ENCODE results near the gene SSH3.
"Not testable (repeated sequence)": the region's sequence is repeated elsewhere in the genome, so short reads cannot be mapped to it uniquely, and the experiment has no call there.

SSH3 gene, protein sequence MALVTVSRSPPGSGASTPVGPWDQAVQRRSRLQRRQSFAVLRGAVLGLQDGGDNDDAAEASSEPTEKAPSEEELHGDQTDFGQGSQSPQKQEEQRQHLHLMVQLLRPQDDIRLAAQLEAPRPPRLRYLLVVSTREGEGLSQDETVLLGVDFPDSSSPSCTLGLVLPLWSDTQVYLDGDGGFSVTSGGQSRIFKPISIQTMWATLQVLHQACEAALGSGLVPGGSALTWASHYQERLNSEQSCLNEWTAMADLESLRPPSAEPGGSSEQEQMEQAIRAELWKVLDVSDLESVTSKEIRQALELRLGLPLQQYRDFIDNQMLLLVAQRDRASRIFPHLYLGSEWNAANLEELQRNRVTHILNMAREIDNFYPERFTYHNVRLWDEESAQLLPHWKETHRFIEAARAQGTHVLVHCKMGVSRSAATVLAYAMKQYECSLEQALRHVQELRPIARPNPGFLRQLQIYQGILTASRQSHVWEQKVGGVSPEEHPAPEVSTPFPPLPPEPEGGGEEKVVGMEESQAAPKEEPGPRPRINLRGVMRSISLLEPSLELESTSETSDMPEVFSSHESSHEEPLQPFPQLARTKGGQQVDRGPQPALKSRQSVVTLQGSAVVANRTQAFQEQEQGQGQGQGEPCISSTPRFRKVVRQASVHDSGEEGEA

DNA sequence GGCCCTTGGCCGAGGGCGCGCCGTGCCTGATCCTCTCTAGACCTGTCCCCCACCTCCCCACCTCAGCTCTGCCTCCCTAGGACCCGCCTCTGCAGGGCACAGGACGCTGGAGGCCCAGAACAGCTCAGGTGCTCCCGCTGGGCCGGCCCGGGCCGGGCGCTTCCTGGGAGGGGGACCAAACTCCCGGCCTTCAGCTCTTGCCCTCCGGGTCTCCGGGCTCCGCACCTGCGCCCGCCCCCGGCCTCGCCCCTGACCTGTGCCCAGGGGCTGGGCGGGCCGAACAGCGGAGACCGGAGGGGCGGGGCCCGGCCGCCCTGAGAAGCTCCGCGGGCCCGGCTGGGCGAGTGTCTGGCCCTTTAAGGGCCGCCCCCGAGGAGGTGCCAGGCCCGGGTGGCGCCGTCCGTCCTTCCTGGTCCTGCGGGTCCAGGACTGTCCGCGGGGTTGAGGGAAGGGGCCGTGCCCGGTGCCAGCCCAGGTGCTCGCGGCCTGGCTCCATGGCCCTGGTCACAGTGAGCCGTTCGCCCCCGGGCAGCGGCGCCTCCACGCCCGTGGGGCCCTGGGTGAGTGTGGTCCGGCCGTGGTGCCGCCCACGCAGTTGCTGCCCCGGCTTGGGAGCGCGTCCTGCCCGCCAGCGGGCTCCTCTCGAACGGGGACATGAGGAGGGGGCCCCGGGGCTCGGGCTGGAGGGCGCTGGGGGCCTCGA lies at the start of gene SSH3:
Gene SSH3 (plus strand): TSS at position 399 of the 703 bp plus-strand sequence. CDS start 96 bp downstream, at position 495.
- DNase-seq (ENCODE audit: low read depth): peak; percentile 34

DNA sequence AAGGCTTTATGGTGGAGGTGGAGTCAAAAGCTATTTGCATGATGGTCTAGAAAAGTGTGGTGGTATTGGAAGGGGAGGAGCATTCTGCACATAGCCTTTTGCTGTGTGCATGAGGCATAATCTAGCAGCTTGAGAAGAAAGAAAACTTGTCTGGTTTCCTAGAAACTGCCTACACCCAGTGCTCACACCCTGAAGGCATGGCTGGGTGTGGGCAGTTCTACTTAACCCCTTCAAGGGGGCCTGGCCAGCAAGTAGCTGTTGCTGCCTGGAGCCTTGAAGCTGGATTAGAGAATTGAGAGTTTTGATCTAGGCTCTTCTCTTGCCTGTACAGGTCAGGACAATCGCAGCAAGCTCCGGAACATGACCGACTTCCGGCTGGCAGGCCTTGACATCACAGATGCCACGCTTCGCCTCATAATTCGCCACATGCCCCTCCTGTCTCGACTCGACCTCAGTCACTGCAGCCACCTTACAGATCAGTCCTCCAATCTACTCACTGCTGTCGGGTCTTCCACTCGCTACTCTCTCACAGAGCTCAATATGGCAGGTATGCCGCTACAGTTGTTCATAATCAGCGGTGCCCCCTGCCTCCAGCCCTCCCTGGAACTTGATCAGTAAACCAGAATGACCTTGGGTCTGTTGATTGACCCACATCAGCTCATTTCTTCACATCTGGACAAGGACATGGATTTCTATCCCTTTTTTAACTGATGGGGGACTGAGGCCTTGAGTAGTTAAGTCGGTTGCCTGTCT lies 49.3 kb upstream of the SSH3 start:
- DNase-seq (ENCODE audit: low read depth): no peak

DNA sequence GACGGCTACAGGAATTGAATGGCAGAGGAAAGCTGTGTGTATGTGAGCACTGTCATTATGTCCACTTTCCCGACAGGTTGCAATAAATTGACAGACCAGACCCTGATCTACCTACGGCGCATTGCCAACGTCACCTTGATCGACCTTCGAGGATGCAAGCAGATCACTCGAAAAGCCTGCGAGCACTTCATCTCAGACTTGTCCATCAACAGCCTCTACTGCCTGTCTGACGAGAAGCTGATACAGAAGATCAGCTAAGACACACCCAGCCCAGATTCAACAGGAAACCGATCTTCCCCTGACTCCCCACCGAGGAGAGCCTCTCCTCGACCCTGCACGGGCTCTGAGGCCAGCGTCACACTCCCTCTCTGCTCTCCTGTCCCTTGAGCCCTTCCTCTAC lies 48.5 kb upstream of the SSH3 start:
- DNase-seq (ENCODE audit: low read depth): no peak

DNA sequence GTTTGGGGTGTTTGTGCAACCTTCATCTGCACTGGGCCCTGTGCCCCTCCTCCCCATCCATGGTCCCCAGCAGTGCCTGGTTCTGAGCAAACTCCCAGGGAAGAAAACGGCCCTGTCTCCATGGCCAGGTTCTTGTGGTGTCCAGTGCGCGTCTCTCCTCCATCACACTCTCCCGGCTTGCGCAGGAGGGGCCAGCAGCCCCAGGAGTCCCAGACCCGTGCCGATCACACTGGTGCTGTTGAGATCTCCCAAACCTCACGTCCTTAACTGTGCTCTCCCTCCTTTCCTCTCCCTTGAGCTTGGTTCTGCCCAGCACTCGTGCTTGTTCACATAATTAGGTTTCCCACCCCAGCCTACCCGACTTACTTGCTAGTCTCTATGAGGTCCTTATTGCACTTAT lies 48.0 kb upstream of the SSH3 start:
- DNase-seq (ENCODE audit: low read depth): no peak

DNA sequence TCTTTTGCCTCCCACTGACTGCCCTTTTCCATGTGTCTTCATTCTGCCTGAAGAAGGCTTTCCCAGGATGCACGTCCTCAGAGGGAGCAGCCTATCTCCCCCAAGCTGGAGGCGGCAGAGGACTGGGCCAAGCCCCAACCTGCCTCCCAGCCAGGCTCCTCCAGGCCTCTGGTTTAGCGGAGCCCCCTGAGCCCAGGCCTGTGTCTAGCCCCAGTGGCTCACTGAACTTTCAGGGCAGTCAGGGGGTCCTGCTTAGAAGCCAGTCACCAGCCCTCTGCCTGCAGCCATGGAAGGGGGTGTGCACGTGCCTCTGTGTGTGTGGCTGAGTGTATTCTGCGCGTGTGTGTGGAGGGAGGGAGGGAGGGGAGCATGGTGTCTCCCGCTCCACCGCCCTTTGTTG lies 47.5 kb upstream of the SSH3 start:
- DNase-seq (ENCODE audit: low read depth): no peak

DNA sequence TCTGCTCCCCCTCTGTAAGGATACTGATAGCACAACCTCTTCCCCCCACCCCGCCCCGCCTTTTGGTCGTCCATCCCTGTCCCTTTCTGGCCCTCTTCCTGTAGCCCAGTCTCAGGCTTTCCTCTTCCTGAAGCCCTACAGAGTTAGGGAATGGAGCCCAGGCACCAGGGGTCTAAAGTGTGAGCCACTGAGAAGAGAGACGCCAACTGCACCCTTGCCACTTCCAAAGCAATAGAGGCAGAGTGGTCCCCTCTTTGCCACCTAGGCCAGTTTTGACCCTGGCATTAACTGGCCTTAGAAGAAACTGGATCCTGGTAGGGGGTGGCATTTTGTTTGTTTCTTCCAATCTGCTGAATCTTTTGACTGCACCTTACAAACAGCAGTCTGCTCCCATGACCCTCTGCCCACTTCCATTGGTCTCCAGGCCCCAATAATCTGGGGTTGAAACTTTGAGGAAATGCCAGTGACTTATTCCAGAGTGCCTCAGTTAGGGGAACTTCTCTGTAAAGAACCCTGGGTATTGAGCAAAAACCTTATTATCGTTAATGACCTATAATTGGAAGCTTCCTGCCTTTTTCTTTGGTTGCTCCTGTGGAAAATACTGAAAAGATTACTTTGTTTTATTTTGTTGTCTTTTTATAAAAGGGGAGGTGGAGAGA lies 46.7 kb upstream of the SSH3 start:
- no peak for DNase-seq (ENCODE audit: low read depth)

DNA sequence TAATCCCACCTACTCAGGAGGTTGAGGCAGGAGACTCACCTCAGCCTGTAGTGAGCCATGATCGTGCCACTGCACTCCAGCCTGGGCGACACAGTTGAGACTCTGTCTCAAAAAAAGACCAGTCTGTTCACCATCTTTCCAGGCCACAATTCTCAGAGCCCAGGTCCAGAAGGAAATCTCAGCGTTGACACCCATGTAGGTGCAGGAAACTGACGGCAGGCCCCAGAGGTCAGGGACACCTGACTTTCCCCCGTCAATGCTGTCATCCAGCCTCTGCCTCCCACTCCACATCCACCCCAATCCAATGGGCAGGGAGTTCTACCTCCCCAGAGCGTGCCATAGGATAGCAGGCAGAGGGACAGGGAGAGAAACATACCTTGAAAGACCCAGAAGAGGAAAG lies 42.9 kb upstream of the SSH3 start:
- DNase-seq (ENCODE audit: low read depth): no peak

DNA sequence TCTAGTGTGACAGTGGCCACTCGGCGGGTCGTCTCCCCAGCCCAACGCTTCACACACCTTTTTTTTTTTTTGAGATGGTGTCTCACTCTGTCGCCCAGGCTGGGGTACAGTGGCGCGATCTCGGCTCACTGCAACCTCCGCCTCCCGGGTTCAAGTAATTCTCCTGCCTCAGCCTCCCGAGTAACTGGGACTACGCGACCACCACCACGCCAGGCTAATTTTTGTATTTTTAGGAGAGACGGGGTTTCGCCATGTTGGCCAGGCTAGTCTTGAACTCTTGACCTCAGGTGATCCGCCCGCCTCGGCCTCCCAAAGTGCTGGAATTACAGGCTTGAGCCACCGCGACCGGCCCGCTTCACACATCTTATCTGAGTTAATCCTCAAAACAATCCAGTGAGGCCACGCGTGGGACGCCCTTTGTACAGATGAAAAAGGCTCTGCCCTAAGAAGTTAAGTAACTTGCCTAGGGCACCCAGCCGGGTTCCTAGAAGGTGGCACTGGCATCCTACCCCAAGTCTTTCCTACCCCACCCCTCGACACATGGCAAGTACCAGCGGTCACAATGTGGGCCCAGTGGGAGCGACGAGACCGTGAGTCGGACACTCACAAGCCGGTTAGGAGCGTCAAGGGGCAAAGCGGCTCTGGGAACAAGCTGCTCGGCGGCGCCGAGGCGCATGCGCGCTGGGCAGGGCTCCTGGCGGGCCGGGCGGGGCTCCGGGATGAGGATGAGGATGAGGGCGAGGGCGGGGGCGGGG lies 42.3 kb upstream of the SSH3 start:
- DNase-seq (ENCODE audit: low read depth): not testable (repeated sequence)

DNA sequence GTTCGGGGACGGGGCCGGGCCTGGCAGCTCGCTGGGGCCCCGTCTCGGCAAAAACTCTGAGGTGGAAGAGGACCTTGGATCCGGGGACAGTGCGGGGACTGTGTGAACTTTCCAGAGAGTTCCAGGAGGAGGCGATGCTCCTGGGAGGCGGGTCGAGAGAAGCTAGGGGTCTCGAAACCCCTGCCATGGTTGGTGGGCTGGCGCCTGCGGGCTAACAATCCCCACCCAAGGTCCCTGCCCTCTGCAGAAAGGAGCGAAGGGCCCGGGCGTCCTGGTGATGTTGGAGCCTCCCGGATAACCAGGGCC lies 41.7 kb upstream of the SSH3 start:
- DNase-seq (ENCODE audit: low read depth): no peak

DNA sequence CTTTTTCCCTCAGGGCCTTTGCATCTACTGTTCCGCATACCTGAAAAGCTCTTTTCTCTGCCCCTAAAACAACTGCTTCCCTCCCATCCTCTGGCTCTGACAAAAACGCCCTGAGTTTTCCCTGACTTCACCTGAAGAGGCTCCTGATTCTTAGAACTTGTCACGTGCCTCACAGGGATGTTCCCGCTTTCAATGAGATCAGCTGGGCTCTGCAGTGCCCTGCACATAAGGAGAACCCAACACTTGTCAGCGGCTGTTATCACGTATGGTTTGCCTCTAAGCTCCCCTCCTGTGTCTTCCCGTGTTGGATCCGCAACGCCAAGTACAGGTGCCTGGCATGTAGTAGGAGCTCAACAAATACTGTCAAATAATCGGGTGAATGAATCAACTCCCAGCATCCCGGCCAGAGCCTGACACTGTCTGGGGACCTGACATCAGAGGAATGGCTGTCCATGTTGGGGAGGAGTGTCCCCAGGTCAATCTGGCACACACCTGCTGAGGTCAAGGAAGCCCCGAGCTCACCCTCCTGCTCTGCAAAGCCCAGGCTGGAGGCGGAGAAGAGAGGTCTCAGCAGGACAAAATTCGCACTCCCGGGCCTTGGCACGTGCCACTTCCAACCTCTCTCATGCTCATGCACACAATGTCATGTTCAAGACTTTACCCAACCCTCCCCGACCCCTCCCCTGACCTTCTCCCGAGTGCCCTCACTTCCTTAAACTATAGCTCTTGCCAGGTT lies 41.2 kb upstream of the SSH3 start:
- no peak for DNase-seq (ENCODE audit: low read depth)

DNA sequence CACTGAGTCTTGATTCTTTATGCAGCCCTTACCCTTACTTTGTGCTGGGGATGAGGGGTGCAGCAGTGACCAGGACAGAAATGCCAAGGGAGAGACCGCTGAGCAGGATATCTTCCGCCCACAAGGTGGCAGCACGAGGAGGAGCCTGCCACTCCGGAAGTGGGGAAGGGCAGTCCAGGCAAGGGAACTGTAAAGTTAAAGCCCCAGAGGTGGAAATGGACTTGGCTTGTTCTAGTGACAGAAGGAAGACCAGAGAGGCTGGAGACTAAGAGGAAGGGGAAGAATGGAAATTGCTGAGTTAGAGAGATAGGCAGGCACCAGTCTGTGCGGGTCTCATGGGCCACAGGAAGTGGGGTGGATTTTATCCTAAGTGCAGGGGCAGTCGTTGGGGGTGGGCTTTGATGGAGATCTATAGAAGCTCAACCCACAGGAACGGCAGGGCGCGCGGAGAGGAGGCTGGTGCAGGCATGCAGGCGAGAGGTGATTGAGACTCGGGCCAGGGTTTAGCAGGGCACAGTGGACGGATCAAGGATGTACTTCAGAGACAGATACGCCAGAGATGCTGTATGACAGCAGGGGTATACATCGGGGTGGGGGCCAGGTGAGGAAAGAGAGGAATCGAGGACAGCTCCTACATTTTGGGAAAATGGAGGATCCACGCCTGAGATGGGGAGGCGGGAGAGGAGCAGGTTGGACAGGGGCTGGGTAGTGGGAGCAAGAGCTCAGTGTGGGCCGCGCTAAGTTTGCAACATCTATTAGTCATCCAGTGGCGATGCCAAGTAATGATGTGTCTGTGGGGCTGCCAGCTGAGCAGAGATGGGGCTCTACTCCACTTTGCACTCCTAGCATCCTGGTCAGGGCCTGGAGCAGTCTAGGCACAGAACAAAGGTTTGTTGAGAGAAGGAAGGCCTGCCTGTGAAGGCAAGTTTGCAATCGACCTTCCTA lies 40.3 kb upstream of the SSH3 start:
- DNase-seq (ENCODE audit: low read depth): no peak

DNA sequence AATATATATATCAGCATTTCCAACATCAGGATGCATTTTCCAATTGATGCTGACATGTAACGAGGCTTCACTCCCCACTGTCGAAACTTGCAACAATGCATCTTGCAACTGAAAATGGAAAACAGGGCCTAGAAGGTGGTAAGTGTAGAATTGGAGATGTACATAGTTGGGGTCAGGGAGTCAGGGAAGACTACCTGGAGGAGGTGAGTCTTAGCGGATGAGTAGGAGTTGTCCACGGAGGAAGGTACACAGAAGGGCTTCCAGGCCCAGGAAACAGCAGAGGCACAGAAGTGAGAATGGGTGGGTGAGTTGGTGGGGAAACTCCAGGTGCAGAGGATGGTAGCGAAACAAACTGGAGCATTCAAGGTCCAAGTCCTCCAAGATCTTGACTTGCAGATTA lies 39.1 kb upstream of the SSH3 start:
- no peak for DNase-seq (ENCODE audit: low read depth)

DNA sequence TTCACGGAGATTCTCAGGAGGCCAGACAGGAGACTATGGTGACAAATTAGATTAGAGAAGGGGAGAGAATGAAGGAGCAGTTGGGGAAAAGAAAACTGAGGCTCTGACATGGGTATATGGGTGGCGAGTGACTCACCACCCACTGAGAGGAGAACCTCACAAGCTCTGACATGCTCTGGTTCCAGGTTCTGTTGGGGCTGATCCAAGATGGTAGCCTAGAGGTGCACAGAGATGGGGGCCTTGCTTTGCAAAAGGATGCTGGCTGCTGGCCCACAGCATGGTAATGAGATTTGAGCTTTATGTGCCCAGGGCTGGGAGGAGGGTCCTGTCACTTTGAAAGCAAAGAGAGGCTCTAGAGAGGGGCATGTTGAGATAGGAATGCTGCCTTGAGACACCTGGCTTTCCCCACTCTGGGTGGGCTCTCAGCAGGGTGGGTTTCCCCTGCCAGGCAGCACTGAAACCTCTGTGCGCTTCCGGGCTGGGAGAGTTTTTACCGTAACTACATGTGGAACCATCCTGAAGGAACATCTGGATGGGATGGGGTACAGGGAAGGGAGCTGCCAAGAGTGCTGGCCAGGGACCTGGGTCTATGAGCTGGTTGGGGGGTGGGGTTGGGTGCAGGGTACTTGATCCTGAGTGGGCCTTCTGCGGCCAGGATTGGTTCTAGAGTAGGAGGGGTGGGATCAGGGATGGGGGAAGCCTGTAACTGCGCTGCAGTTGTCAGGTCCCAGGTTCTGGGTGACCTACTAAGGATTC lies 38.3 kb upstream of the SSH3 start:
- DNase-seq (ENCODE audit: low read depth): no peak

DNA sequence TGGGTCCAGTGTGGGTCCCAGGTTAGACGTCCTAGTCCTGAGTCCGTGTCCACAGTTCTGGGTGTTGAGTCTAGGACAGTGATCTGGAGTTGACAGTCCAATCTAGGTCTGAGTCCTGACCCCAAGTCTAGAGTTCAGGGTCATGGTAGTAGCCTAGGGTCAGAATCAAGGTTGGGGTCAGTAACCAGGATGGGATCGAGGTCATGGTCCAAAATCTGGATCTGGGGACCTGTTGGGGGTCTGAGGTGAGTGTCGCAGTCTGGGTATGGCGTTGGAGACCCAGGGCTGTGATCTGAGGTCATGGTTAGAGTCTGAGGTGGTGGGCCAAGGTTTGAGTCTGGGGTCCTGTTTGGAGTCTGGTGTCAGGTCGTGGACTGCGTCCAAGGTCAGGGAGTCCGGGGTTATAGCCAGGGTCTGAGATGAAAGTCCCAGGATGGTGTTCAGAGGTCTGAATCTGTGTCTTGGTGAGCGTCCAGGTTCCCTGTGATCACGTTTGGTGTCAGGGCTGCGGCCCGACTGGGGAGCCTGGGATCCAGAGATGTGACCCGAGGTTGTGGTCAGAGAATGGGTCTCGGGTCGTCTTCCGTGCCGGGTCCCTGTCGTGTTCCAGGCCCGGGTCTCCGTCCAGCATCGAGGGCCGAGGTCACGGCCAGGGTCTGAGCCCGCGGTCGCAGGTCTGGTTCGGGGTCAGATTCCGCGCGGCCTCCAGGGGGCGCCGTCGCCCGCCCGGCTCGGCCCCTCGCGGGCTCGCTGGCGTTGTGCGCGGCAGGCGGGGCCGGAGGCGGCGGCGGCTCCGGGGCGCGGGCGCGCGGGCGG lies 37.5 kb upstream of the SSH3 start:
- peak; percentile 58 for DNase-seq (ENCODE audit: low read depth)

DNA sequence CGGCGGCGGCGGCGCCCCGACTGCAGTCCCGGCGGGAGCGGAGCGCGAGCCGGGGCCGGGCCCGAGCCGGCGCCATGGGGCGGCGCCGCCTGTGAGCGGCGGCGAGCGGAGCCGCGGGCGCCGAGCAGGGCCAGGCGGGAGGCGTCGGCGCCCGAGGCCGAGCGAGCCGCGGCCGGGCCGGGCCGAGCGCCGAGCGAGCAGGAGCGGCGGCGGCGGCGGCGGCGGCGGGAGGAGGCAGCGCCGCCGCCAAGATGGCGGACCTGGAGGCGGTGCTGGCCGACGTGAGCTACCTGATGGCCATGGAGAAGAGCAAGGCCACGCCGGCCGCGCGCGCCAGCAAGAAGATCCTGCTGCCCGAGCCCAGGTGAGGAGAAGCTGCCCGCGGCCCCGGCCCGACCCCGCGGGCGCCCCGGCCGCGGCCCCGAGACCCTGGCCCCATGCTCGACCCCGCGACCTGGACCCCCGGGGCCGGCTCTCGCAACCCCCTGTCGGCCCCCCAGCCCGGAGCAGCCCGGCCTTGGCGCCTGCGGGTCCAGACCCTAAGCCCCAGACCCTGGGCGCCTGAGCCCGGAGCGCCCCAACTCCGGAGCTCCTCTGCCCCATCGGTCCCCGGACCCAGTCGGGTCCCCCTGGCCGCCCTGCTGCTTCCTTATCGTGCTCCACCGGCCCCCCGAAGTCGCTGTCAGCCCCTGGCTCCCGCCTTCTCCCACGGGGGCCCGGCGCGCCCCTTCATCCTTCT lies 36.7 kb upstream of the SSH3 start, which contains the start of gene GRK2:
Gene GRK2 (plus strand): TSS at position 25 of the 739 bp plus-strand sequence. CDS start 227 bp downstream, at position 252.
- no peak for DNase-seq (ENCODE audit: low read depth)

DNA sequence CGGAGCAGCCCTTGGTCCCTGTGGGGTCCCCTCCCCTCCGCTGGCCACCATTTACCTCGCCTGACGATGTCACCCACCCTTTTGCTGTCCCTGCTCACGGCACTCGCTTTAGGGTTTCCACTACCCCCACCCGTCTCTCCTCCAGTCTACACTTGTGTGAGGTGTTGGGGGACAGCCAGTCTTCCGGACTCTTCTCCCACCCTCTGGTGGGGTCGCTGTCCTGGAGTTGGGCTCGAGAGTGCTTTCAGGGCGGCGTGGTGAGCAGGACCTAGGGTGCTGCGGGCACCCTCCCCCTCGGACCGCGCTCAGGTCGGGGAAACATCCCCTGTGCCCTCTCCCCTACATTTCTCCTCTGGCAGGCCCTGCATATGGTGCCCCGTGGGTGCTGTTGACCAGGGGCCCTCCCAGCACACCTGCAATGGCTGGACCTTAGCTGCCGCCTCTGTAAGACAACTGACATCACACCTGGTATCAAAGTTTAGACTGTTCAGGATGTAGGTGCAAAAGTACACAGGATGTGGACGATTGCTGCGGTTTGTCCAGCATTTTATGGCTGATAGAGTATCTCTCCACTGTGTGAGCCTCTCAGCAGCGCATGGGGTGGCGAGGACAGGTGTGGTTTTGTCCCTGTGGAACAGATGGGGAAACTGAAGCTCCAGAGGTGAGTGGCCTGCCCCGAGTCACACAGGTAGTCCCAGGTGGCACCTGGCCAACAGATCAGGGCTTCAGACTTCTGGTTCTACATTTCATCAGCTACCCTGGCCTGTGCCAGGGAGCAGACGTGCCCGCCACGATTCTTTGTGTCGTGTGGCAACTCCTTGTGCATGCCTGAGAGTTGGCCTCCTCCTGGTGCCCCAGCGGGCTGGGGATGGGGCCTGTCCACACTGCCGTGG lies 35.9 kb upstream of the SSH3 start:
- no peak for DNase-seq (ENCODE audit: low read depth)
